Activated CD4-positive, alpha-beta memory T cell treated with anti-CD3 and anti-CD28 coated beads for 36 hours (primary cell): Measurements from ENCODE around the gene SNED1. TPM values are rescaled to one million over a fixed set of nuclear protein-coding genes. Genes with fewer than 3 reads are reported as not detected.

Source experiments
- CTCF ChIA-PET: fragments of 350-600 bp; sonication (Branson Sonifier 250); formaldehyde crosslinking; loops from one replicate; lab custom pipeline; 2021; ENCODE audit warnings: antibody characterized with exemption, inconsistent platforms; lab: Charles Lee
- POLR2A ChIA-PET: fragments of 350-600 bp; sonication (Branson Sonifier 250); formaldehyde crosslinking; loops from one replicate; lab custom pipeline; 2021; ENCODE audit warnings: antibody characterized with exemption; lab: Charles Lee
- DNase-seq: peaks from one replicate; pipeline ENCODE4 v3.0.0-alpha.2; 2020
- H3K27ac Mint-ChIP-seq: one replicate; pipeline ENCODE4 v1.8.0; 2021; ENCODE audit warnings: mixed read lengths
- H3K27me3 Mint-ChIP-seq: one replicate; pipeline ENCODE4 v1.8.0; 2021; ENCODE audit warnings: mixed read lengths
- H3K36me3 Mint-ChIP-seq: one replicate; pipeline ENCODE4 v1.8.0; 2021; ENCODE audit warnings: mixed read lengths
- H3K4me1 Mint-ChIP-seq: one replicate; pipeline ENCODE4 v1.8.0; 2021; ENCODE audit warnings: low read depth, mixed read lengths
- H3K4me3 Mint-ChIP-seq: one replicate; pipeline ENCODE4 v1.8.0; 2021; ENCODE audit warnings: mild to moderate bottlenecking, mixed read lengths
- H3K9me3 Mint-ChIP-seq: one replicate; pipeline ENCODE4 v1.8.0; 2021; ENCODE audit warnings: mixed read lengths
- intact Hi-C: fragments of 100-400 bp; cut with micrococcal nuclease; formaldehyde crosslinking; loops from one replicate; pipeline ENCODE4 v1.15.1; 2023
- total RNA-seq, 2 experiments: library from RNA; stranded (reverse); gene quantifications; one replicate each; pipeline ENCODE4 v1.2.3, GENCODE V29; 2021

Gene SNED1
- total RNA-seq: 1 to 10 TPM; 2.6 to 3.8 TPM

GRCh38 chr2:240997856-240998705 is at the start of gene SNED1:
TSS of gene SNED1 (plus strand) at chr2:240998618. CDS start at chr2:240998838, 220 bp downstream.
- DNase-seq: peak; percentile 59
- Mint-ChIP-seq H3K27me3 (peaks cover 17% of the 10 kb centered on the region), H3K4me3 (no peak within 1 kb of the TSS), H3K27ac (no peak within 1 kb of the TSS), H3K36me3 (no peaks in the 10 kb centered on the region), H3K9me3 (peaks cover 3% of the 10 kb centered on the region), H3K4me1 (peaks cover 7% of the 10 kb centered on the region)
- ChIA-PET POLR2A (no interaction called here), CTCF (no interaction called here)
- intact Hi-C loops: no loop called here

- POLR2A ChIA-PET: no interaction called here
- H3K4me3 Mint-ChIP-seq: no peak overlapping the region
- H3K27ac Mint-ChIP-seq: no peak overlapping the region
- CTCF ChIA-PET: no interaction called here
- no peaks in the 10 kb centered on the region for H3K36me3 Mint-ChIP-seq
- intact Hi-C loops: no loop called here
- DNase-seq: no peak
- H3K9me3 Mint-ChIP-seq: no peaks in the 10 kb centered on the region
- no peaks in the 10 kb centered on the region for H3K27me3 Mint-ChIP-seq
- H3K4me1 Mint-ChIP-seq: no peaks in the 10 kb centered on the region
Measured at GRCh38 chr2:240948905-240949790, 49.3 kb upstream of the SNED1 start.

GRCh38 chr2:240949791-240950705 is 48.4 kb upstream of the SNED1 start:
- ChIA-PET POLR2A (no interaction called here), CTCF (no interaction called here)
- Mint-ChIP-seq H3K4me3 (no peak overlapping the region), H3K4me1 (no peaks in the 10 kb centered on the region), H3K9me3 (no peaks in the 10 kb centered on the region), H3K27ac (no peak overlapping the region), H3K27me3 (no peaks in the 10 kb centered on the region), H3K36me3 (no peaks in the 10 kb centered on the region)
- no peak for DNase-seq
- intact Hi-C loops: no loop called here

- Mint-ChIP-seq H3K9me3 (no peaks in the 10 kb centered on the region), H3K36me3 (no peaks in the 10 kb centered on the region), H3K4me3 (no peak overlapping the region), H3K27ac (no peak overlapping the region), H3K27me3 (no peaks in the 10 kb centered on the region), H3K4me1 (no peaks in the 10 kb centered on the region)
- CTCF ChIA-PET: no interaction called here
- POLR2A ChIA-PET: no interaction called here
- DNase-seq: no peak
- intact Hi-C loops: no loop called here
Measured at GRCh38 chr2:240951045-240951594, 47.3 kb upstream of the SNED1 start.

- no peak overlapping the region for H3K4me3 Mint-ChIP-seq
- H3K27ac Mint-ChIP-seq: no peak overlapping the region
- no peaks in the 10 kb centered on the region for H3K27me3 Mint-ChIP-seq
- CTCF ChIA-PET: no interaction called here
- no peaks in the 10 kb centered on the region for H3K9me3 Mint-ChIP-seq
- POLR2A ChIA-PET: no interaction called here
- intact Hi-C loops: no loop called here
- no peaks in the 10 kb centered on the region for H3K4me1 Mint-ChIP-seq
- DNase-seq: no peak
- no peaks in the 10 kb centered on the region for H3K36me3 Mint-ChIP-seq
Measured at GRCh38 chr2:240952496-240953246, 45.7 kb upstream of the SNED1 start.

- no peaks in the 10 kb centered on the region for H3K9me3 Mint-ChIP-seq
- no peaks in the 10 kb centered on the region for H3K36me3 Mint-ChIP-seq
- no peak for DNase-seq
- intact Hi-C loops: no loop called here
- no peaks in the 10 kb centered on the region for H3K27me3 Mint-ChIP-seq
- ChIA-PET POLR2A (no interaction called here), CTCF (no interaction called here)
- H3K27ac Mint-ChIP-seq: no peak overlapping the region
- no peaks in the 10 kb centered on the region for H3K4me1 Mint-ChIP-seq
- H3K4me3 Mint-ChIP-seq: no peak overlapping the region
Measured at GRCh38 chr2:240953426-240954410, 44.7 kb upstream of the SNED1 start.

- no peaks in the 10 kb centered on the region for H3K36me3 Mint-ChIP-seq
- H3K9me3 Mint-ChIP-seq: no peaks in the 10 kb centered on the region
- H3K27ac Mint-ChIP-seq: no peak overlapping the region
- no peaks in the 10 kb centered on the region for H3K27me3 Mint-ChIP-seq
- intact Hi-C loops: no loop called here
- H3K4me1 Mint-ChIP-seq: no peaks in the 10 kb centered on the region
- no peak overlapping the region for H3K4me3 Mint-ChIP-seq
- ChIA-PET CTCF (no interaction called here), POLR2A (no interaction called here)
- no peak for DNase-seq
Measured at GRCh38 chr2:240954436-240955305, 43.7 kb upstream of the SNED1 start.

- POLR2A ChIA-PET: no interaction called here
- Mint-ChIP-seq H3K27ac (no peak overlapping the region), H3K4me3 (no peak overlapping the region), H3K27me3 (no peaks in the 10 kb centered on the region), H3K9me3 (no peaks in the 10 kb centered on the region), H3K36me3 (no peaks in the 10 kb centered on the region), H3K4me1 (no peaks in the 10 kb centered on the region)
- intact Hi-C loops: no loop called here
- peak; percentile 3 for DNase-seq
- CTCF ChIA-PET: no interaction called here
Measured at GRCh38 chr2:240955306-240956170, 42.9 kb upstream of the SNED1 start.

GRCh38 chr2:240956171-240956934 is 42.1 kb upstream of the SNED1 start:
- Mint-ChIP-seq H3K27me3 (no peaks in the 10 kb centered on the region), H3K9me3 (no peaks in the 10 kb centered on the region), H3K4me3 (no peak overlapping the region), H3K4me1 (no peaks in the 10 kb centered on the region), H3K36me3 (no peaks in the 10 kb centered on the region), H3K27ac (no peak overlapping the region)
- intact Hi-C loops: no loop called here
- ChIA-PET CTCF (no interaction called here), POLR2A (no interaction called here)
- peak; percentile 3 for DNase-seq
